IPS DF 4.7 (cell line): Measurements from ENCODE around the gene RASA4B.
"Not testable (repeated sequence)": the region's sequence is repeated elsewhere in the genome, so short reads cannot be mapped to it uniquely, and the experiment has no call there.

Experiments
- DNase-seq: peaks from one replicate; pipeline ENCODE4 v3.0.0-alpha.2; 2013; ENCODE audit warnings: low spot score; ENCODE audit errors: extremely low read depth

RASA4B gene

DNA sequence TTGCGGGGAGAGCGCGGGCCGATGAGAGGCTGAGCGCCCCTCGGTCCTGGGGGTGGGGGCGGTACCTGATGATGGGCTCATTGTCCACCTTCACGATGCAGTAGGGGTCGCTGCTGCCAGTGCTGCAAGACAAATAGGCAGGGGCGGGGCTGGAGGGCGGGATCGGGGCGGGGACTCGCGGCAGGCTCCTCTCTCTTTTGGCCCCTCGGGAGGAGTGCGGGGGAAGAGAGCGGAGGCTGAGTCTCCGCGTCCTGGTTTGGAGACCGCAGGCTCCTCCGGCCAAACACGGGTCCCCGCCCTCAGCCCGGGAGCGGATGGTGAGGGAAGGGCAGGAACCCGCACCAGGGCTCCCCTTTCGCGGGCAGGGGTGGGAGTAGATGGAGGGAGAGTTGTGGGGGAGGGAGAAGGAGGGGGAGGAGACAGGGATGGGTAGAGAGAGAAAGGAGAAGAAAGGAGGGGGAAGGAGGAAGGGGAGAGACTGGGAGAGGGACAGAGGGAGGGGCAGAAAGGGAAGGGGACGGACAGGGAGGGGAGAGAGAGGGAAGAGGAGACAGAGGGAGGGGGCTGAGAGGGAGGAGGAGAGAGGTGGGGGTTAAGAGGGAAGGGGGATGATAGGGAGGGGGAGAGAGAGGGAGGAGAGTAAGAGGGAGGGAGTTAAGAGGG lies 5.6 kb downstream of the RASA4B start:
- not testable (repeated sequence) for DNase-seq

- not testable (repeated sequence) for DNase-seq
Observed at GRCh38 chr7:102510575-102510974, 7.0 kb downstream of the RASA4B start.

GRCh38 chr7:102507410-102508088 lies 10.0 kb downstream of the RASA4B start:
- DNase-seq: not testable (repeated sequence)

GRCh38 chr7:102505298-102506185 lies 12.0 kb downstream of the RASA4B start:
- DNase-seq: not testable (repeated sequence)

DNA sequence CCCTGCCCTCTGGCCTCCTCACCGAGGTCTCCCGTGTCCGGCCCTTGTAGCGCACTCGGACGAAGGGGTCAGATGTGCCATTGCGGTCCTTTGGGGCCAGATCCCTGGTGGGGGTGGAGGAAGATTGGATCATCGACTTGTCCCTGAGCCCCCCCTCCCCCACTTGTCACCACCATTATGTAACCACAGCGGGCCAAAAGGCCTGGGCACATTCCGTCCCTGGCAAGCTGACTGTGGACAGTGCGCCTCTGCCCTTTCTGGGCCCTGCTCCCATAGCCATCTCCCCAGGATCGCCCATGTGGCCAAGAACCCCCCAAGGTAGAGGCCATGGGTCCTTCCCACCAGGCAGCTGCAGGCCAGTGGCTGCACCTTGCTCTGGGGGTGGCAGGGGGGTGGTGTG lies 14.4 kb downstream of the RASA4B start:
- DNase-seq: not testable (repeated sequence)

DNA sequence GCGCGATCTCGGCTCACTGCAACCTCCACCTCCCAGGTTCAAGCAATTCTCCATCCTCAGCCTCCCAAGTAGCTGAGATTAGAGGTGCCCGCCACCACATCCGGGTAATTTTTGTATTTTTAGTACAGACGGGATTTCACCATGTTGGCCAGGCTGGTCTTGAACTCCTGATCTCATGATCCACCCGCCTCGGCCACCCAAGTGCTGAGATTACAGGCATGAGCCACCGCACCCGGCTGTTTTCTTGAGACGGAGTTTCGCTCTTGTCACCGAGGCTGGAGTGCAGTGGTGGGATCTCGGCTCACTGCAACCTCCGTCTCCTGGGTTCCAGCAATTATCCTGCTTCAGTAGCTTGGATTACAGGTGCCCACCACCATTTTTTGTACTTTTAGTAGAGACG lies 19.3 kb downstream of the RASA4B start:
- DNase-seq: not testable (repeated sequence)

GRCh38 chr7:102497308-102497707 lies 20.3 kb downstream of the RASA4B start:
- not testable (repeated sequence) for DNase-seq

DNA sequence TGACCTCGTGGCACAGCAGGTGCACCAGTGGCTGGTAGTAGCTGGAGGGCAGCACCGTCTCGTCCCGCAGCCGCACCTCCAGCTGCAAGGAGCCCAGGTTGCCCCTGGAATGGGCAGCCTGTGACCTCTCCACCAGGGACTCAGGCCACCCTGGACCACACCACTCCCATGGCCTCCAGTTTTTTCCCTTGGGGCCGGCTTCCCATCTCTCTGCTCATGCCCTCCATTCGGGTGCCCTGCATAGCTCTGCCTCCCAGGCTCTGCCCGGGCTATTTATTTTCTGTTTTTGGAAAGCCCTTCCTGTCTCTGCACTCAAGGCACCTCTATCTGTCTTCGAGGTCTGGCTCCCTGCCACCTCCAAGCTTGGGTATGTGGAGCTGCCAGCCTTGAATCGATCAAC lies 20.7 kb downstream of the RASA4B start:
- DNase-seq: not testable (repeated sequence)

DNA sequence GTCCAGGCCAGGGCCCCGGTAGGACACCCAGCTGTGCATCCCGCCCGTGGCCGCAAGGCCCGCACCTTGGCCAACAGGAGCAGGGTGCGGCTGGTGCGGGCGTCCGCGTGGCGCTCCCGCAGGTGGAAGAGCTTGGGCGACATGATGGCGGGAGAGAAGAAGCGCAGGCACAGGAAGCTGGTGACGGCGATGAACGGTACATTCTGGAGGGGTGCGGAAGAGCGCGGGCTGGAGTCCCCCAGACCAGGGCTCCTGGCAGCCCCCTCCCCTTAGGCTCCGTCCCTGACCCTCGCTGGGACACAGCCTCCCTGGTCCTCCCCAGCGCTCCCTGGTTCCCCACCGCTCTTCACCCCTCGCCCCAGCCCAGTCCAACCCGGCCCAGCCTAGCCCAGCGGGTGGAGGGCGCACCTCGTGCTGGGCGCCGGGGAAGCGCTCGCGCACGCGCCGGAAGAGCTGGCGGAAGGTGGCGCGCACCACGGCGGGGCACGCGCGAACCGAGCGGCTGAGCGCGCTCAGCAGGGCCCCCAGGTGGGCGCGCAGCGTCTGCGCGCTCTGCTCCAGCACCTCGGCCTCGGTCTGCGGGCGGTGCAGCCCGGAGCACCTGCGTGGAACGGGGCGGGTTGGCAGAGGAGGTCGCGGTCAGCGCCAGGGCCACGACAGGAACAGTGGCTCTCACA lies 23.0 kb downstream of the RASA4B start:
- not testable (repeated sequence) for DNase-seq

- DNase-seq: not testable (repeated sequence)
Observed at GRCh38 chr7:102494026-102494425, 23.6 kb downstream of the RASA4B start.

- DNase-seq: not testable (repeated sequence)
Observed at GRCh38 chr7:102493220-102493935, 24.2 kb downstream of the RASA4B start.

DNA sequence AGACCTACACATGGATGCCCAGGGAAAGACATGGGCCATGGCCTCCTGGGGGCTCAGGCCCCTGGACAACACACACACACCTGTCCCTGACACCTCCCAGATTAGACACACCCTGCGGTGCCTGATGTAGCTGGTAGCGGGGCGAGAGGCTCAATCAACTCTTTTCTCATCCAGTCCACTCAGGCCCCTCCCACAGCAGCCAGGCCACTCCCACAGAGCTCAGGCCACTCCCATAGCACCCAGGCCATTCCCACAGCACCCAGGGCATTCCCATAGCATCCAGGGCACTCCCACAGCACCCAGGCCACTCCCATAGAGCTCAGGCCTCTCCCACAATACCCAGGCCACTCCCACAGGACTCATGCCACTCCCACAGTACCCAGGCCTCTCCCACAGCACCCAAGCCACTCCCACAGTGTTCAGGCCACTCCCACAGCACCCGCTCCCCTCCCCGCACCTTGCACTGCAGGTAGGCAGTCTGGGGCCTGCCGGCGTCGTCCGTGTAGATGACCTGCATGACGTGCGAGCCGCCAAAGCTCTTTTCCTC lies 27.0 kb downstream of the RASA4B start:
- not testable (repeated sequence) for DNase-seq

DNA sequence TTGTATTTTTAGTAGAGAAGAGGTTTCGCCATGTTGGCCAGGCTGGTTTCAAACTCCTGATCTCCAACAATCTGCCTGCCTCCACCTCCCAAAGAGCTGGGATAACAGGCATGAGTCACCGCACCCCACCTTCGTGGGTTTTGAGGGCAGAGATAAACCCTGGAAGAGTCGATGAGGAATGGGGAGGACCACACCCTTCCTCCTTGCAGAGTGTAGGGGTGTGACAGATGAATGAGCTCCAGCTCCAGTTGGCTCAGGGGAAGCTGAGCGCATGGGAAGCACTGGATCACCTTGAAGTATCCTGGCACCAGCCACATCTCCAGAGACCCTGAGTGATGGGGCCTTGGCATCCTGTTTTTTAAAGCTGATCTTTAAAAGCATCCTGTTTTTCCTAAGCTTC lies 33.3 kb downstream of the RASA4B start:
- not testable (repeated sequence) for DNase-seq

DNA sequence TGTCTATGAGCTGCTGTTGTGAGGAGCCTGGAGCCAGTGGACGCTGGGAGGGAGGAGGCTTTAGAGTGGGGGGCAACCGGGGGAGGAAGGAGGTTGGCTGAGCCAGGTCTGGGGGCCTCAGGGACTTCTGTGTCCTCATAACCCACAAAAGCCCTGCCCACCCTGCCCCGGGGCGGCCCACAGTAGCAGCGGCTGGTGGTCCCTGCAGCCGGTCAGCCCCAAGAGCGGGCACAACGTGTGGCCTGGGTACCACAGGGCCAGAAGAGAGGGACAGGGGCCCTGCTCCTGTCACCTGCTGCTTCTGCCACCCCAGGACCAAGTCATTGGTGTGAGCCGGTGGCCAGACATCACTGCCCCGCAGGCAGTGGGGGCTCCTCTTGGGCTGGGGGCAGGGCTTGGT lies 35.6 kb downstream of the RASA4B start:
- DNase-seq: not testable (repeated sequence)

DNA sequence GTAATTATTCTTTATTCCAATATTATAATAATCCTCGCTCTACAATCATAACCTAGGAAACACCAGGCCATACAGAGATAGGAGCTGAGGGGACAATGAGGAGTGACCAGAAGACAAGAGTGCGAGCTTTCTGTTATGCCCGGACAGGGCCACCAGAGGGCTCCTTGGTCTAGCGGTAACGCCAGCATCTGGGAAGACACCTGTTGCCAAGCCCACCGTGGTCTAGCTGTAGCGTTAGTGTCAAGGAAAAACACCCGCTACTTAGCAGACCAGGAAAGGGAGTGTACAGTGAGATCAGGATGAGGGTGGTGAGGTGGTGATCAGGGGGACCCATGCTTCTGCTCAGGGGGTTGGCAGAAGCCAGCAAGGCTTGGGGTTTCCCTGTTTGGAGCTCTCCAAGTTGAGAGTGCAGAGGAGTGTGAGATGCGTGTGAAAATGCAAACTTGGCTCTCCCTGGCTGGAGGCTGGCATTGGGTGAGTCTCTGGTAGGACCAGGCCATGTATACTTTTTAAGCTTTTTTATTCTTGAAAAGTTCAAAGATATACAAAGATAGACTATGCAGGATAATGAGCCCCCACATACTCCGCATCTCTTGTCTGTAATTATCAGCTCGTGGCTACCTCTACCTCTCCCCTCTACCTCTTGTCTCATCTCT lies 37.5 kb downstream of the RASA4B start:
- not testable (repeated sequence) for DNase-seq

GRCh38 chr7:102479209-102479584 lies 38.4 kb downstream of the RASA4B start:
- DNase-seq: not testable (repeated sequence)

DNA sequence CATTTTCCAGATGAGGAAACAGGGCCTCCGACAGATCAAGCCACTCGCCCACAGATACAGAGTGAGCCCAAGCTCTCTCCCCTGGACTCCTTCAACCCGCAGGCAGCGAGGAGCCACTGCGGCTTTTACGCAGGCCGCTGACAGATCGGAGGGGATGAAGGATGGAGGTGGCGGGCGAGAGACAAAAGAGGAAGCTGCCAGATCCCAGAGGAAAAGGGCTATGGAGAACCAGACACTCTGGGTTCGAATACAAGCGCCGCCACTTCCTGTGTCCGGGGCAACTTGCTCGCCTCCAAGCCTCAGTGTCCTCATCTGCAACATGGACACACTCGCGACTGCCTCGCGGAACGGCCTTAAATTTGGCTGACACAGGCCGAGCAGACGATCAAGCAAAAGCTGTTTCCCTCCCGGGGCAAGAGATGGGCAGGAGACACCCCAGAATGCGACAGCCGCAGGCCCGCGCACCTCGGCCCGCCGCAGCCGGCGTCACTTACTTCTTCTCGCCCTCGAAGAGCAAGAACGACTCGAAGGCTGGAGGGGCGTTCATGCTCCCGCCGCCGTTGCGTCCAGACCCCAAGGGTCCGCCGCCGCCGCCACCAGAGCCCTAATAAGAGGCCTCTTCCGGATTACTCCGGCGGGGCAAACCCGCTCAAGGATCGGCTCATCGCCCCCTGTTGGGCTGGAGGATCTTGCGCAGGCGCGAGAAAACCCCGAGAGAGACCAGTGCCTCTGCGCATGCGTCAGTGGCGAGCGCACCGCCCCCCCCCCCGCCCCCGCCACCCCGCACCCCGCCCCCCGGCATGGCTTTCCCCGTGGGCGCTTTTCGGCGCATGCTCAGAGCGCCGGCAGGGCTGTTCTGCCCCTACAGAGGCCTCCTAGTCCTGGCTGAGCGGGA lies 39.0 kb downstream of the RASA4B start, which contains the start of gene POLR2J:
Gene POLR2J, minus strand, starts transcription at position 609 of the 895 bp plus-strand sequence. Its CDS starts 62 bp downstream, at position 547.
- not testable (repeated sequence) for DNase-seq

GRCh38 chr7:102474736-102475435 lies 42.7 kb downstream of the RASA4B start:
- not testable (repeated sequence) for DNase-seq
